Body of pancreas (tissue), 4 donors: ENCODE data around the gene GABRP.

Experiments
- CTCF ChIP-seq, 7 experiments: fragments of 450-650 bp in 4 of 7; fragments of 200-600 bp in 3 of 7; sonication (generic) in 3 of 7; IDR thresholded peaks; one replicate each; pipeline ENCODE4 v1.5.1; 2016 to 2019; ENCODE audit warnings: antibody characterized with exemption in 7 of 7
- POLR2A ChIP-seq, 3 donors: fragments of 450-650 bp; IDR thresholded peaks; one replicate each; pipeline ENCODE4 v1.6.1; 2016; ENCODE audit warnings: antibody characterized with exemption in 3 of 3, mild to moderate bottlenecking in 2 of 3

GRCh38 chr5:170805666-170806065 lies 22.1 kb downstream of the GABRP start:
- no peak for TF ChIP-seq CTCF (IDR thresholded peaks at IDR 0.05)
- no peak for TF ChIP-seq POLR2A (IDR thresholded peaks at IDR 0.05)
